Fibroblast of skin of left biceps (primary cell): ENCODE results near the gene RILPL1.
"Not testable (repeated sequence)": the region's sequence is repeated elsewhere in the genome, so short reads cannot be mapped to it uniquely, and the experiment has no call there.

Experiments used
- DNase-seq, 2 experiments: peaks; one replicate each; pipeline ENCODE4 v3.0.0-alpha.2; 2013; ENCODE audit warnings: low read depth in 2 of 2

The RILPL1 gene

DNA sequence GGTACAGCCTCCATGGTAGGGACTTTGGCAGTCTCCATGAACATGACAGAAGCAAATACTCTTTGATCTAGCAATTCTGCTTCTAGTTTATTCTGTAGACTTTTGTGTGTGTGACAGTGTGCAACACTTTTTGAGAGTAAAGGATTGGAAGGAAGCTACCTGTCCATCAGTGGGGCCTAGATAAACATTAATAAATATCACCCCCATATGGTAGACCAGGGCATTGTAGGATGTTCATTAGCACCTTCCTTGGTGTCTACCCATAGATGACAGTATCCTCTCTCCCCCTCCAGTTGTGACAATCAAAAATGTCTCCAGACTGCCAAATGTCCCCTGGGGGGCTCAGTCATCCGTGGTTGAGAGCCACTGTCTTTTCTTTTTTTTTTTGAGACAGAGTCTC is 64.7 kb downstream of the RILPL1 start:
- no peak for DNase-seq

DNA sequence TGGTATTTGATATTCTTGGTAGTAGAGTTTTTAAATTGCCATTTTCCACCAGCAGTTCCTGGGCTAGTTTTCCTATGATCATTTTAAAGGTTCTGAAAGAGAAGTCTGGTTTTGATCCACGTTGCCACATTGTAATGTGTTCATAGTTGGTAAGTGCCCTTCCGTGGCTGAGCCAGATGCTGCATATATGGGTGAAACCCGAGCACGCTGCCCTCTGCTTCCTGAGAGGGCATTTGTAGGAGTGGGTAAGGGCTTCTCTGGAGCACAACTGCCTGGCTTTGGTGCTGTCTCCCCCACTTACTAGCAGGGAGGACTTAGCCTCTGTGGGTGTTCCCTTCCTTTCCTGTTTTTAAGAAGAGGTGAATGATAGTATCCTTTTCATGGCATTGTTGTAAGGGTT is 68.4 kb downstream of the RILPL1 start:
- no peak for DNase-seq

DNA sequence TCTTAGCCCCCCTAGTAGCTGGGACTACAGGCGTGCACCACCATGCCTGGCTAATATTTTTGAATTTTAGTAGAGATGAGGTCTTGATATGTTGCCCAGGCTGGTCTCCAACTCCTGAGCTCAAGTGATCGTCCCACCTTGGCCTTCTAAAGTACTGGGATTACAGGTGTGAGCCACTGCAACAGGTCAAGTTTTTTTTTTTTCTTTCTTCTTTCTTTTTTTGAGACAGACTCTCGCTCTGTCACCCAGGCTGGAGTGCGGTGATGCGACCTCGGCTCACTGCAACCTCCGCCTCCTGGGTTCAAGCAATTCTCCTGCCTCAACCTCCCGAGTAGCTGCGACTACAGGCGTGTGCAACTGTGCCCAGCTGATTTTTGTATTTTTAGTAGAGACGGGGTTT is 70.3 kb downstream of the RILPL1 start:
- DNase-seq = not testable (repeated sequence)

DNA sequence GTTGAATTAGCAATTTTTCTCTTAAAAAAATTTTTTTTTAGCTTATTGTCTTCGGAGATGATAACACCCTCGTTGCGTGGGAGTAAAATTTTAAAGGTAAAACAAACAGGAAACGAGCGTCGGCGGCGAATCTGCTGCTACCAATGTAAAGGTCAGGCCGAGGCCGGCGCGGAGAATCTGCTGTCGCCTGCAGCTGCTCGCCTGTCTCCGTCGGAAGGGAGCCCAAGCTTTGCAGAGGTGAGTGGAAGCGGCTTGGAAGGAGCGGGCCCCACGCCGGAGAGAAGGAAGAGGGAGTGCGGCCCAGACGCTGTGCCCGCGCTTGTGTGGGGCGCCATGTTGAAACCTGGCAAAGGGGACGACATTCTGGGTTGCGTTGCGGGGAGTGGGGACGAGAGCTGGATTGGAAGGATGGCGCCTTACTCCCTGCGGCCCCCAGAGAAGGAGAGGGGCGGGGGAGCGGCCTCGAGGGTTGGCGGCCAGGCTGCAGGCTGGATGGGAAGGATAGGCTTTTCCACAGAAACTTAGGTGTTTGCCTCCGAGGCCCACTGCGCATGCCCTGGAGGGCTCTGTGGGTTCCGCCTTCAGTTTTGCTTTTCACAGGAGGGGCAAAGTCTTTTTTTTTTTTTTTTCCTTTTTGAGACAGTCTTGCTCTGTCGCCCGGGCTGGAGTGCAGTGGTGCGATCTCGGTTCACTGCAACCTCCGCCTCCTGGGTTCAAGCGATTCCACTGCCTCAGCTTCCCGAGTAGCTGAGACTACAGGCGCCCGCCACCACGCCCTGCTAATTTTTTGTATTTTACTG is 75.3 kb downstream of the RILPL1 start, which contains the start of gene SNRNP35:
SNRNP35 (plus strand) TSS at position 160 of the 800 bp plus-strand sequence. CDS start 7,402 bp downstream, outside the sequence.
- peak; percentile 67 to 72 for DNase-seq

DNA sequence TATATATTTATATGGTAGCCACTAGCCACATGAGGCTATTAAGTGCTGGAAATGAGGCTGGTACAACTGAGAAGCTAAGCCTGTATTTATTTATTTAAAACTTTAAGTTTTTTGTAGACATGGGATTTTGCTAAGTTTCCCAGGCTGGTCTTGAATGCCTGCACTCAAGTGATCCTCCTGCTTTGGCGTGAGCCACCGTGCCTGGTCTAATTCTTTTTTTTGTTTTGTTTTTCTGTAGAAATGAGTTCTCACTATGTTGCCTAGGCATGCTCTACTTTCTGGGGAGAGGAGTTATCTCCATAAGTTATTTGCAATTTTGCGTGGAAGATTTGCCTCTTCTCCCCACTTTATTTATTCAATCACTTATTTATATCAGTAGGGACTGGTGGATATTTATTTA is 80.4 kb downstream of the RILPL1 start:
- DNase-seq = no peak

GRCh38 chr12:123452276-123452550 is 81.3 kb downstream of the RILPL1 start:
- not testable (repeated sequence) for DNase-seq

DNA sequence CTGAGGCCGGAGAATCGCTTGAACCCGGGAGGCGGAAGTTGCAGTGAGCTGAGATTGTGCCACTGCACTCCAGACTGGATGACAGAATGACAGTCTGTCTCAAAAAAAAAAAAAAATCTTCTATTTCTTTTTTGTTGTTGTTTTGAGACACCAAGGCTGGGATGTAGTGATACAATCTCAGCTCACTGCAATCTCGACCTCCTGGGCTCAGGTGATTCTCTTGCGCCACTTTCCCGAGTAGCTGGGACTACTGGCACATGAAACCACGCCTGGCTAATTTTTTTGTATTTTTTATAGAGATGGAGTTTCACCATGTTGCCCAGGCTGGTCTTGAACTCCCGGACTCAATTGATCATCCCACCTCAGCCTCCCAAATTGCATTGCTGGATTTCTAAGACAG is 82.9 kb downstream of the RILPL1 start:
- no peak for DNase-seq

DNA sequence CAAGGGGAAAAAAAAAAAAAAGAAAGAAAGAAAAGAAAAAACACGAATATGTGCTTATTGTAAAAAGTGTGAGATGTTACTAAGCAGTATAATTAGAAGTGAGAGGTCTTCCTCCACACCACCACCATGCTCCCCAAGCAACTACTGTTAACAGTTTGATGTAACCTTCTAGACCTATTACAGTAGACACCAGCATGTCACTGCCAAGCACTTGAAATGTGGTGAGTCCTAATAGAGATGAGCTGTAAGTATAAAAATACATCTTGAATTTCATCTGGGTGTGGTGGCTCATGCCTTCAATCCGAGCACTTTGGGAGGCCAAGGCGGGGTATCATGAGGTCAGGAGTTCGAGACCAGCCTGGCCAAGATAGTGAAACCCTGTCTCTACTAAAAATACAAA is 83.7 kb downstream of the RILPL1 start:
- DNase-seq = no peak

DNA sequence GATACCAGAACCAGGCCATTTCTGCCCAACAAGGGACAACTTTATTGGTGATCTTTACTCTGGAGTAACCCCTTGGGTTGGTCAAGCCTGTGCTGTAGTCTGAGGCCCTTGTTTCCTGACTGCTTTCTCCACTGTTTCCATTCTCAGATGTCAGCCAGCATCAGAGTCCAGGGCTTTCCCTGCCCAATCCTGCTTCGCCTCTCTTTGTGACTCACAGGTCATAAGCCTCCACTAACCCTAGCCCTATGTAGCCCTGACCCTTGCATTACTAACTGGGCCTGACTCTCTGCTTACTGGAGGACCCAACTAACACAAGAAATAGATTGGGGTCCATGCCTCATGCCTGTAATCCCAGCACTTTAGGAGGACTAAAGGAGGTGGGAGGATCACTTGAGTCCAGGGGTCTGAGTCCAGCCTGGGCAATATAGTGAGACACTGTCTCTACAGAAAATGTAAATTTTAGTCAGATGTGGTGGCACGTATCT is 84.2 kb downstream of the RILPL1 start:
- no peak for DNase-seq

DNA sequence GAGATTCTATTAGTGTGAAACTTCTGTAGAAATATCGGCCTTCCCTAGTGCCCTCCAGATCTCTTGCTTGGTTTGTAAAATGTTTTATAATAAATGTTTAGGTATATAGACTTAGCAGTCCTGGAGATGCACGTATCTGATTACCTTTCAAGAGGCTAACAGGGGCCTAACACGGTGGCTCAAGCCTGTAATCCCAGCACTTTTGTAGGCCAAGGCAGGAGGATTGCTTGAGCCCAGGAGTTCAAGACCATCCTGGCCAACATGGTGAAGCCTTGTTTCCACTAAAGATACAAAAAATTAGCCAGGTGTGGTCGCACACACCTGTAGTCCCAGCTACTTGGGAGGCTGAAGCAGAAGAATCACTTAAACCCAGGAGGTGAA is 87.2 kb downstream of the RILPL1 start:
- DNase-seq = no peak

DNA sequence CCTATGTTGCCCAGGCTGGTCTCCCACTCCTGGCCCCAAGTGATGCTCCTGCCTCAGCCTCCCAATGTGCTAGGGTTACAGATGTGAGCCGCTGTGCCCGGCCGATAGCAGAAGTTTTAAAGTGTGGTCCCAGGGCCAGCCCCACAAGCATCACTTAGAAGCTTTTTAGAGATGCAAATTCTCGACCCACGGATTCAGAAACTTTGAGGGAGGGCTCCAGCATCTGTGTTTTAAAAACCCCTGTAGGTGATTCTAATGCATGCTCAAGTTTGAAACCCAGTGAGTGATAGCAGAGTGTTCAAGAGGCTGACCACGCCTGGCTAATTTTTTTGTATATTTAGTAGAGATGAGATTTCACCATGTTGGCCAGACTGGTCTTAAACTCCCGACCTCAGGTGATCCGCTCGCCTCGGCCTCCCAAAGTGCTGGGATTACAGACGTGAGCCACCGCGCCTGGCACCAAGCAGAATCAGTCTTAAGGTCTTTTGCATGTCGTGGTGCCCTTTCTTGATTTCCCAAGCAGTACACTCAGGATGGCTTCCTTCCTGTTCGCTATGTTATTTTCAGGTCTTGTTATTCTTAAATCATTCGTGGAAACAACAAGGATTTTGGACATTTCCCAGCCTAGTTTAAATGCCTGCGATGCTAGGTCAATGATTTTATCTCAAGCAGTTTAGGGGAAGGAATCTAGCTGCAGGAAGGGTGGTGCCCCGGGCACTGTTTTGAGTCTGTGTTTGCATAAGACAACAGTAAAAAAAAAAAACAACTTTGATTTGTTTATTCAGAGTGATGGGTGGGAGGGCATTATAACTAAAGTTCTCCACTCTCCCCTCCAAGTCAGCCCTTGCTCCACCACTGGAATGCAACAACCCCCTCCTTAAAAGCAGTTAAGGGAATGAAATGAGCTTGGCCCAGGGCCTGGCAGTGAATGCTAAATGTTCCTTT is 87.9 kb downstream of the RILPL1 start:
- no peak for DNase-seq

DNA sequence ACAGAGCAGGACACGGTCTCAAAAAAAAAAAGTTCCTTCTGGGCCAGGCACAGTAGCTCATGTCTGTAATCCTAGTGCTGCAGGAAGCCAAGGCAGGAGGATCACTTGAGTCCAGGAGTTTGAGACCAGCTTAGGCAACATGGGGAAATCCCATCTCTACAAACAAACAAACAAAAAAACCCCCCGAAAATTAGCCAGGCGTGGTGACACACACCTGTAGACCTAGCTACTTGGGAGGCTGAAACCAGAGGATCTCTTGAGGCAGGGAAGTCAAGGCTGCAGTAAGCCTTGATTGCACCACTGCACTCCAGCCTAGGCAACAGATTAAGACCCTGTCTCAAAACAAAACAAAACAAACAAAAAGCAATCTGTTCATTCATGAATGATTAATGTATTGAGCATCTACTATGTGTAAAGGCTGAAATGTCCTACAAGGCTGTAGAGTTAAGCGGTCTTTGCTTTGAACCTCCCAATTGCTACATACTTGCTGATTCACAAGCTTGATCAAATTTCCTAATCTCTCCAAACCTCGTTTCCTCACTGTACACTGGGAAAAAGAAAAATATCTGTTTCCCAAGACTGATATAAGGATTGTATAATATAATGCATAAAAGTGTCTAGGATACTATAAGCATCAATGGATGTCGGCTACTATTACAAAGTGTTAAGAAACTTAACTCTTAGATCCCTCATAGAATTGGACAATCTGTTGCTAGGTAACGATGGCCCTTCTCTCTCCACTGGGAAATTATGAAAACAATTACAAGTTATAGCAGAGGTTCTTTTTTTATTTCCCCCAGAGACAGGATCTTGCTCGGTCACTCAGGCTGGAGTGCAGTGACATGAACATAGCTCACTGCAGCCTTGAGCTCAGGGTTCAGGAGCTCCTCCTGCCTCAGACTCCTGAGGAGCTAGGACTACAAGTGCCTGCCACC is 89.2 kb downstream of the RILPL1 start:
- DNase-seq = no peak

- DNase-seq = no peak
Observed at GRCh38 chr12:123442774-123443173, 90.7 kb downstream of the RILPL1 start.

GRCh38 chr12:123441523-123442164 is 91.9 kb downstream of the RILPL1 start:
- no peak for DNase-seq

DNA sequence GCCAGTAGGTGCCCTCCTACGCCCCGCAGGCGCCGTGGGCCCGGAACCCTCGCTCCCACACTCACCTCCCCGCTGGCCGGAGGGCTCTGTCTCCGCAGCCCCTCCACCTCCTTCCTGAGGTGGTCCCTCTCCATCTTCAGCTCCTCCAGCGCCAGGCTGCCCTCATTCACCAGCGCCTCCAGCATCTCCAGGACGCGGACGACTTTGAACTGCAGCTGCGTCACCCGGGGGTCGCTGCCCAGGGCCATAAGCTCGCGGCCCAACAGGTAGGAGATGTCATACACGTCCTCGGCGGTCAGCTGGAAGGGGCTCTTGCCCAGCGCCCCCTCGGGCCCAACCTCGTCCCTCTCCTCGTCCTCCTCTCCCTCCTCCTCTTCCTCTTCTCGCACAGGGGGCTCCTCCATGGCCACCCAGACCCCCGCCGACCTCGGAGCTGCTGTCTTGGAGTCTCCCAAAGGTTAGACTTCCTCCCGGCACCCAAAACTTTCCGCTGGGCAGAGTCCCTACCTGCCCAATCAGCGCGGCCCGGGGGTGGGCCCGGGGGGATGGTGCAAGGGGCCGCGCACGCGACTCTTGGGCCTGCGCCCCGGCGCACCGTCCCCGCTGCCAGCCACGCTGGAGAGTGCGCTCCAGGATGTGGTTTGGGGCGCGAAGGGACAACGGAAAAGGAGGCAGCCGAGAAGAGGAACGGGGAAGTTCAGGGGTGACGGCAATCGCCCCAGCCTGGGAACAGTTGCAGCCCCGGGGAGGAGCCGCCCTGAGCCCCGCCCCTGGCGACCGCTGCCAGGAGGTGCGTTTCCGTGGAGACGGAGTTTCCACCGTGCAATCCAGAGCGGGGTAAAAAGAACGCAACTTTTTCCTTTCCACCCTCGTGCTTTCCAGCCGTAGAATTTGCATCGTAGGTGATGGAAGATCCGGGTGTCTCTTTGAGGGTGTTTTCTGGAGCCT is 97.2 kb downstream of the RILPL1 start, which contains the start of gene RILPL2:
RILPL2 (minus strand) TSS at position 668 of the 948 bp plus-strand sequence; CDS start at position 404, 264 bp downstream.
- peak; percentile 26 to 29 for DNase-seq

GRCh38 chr12:123435636-123436016 is 97.9 kb downstream of the RILPL1 start:
- DNase-seq = no peak

DNA sequence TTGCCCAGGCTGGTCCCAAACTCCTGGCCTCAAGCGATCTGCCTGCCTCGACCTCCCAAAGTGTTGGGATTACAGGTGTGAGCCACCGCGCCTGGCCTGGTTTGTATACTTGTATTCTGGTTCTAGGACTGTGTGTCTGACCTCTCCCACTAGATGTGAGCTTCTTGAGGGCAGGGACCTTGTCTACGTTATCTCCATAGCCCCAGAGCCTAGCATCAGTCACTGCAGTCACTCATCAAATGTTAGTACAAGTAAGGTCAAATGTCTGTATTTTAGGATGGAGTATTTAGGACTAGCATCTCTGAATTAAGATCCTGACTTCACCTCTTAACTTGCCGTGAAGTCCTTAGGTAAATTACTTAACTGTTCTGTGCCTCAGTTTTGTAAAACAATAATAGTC is 99.9 kb downstream of the RILPL1 start:
- no peak for DNase-seq

GRCh38 chr12:123431951-123432817 is 101.3 kb downstream of the RILPL1 start:
- not testable (repeated sequence) for DNase-seq

DNA sequence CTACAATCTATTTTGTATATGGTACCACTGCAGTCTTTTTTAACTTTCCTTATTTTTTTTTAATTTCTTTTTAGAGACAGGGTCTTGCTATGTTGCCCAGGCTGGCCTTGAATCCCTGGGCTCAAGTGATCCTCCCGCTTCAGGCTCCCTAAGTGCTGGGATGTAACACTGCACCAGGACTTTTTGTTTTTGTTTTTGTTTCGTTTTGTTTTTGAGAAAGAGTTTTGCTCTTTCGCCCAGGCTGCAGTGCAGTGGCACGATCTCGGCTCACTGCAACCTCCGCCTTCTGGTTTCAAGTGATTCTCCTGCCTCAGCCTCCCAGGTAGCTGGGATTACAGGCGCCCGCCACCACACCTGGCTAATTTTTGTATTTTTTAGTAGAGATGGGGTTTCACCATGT is 104.4 kb downstream of the RILPL1 start:
- DNase-seq = not testable (repeated sequence)
